DLD1 (cell line): Measurements from ENCODE around the gene WNT9B.
"Not testable (repeated sequence)": the region's sequence is repeated elsewhere in the genome, so short reads cannot be mapped to it uniquely, and the experiment has no call there.

ENCODE experiments used
- in situ Hi-C: cut with HindIII; loops from 2 replicates; pipeline ENCODE4 v1.10.0; 2017; ENCODE audit warnings: low sequenced_read_pairs

Gene WNT9B

DNA sequence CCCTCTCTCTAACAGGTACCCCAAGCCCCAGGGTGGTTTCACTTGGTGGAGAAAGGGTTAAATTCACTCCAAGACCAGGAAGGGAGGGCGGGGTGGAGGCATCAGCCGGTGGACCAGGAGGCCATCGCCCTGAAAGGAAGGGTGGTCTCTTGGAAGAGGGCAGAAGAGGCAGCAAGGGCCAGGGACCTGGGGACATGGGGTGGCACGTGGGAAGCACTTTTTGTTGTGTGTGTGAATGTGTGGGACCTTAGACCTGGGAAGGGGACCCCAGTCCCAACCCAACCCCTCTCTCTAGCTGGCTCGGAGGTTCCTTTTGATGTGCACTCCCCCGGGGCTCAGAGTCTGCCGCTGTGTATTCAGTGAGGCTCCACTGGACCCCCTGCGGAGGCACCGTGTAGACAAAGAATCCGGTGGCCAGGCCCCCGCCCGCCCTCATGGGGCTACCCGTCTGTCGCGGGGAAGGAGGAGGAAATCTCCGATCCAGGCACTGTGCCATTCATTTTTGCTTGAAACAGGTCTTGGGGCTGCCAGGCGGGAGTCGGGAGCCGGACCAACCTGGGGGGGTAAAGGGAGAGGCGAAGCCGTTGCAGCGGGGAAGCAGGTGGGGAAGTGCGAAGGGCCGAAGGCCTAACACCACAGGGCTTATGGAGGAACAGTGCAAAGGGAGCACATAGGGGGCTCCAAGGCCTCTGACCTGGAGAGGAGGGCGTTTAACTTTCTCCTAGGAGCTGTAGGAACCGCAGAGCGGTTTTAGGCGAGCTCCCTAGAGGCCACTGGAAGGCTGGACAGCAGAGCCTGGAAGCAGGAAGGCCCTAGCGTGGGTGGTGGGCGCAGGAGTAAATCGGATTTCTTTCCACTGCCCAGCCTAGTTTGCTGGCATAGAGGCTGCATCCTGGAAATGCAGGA lies 29.6 kb upstream of the WNT9B start:
- in situ Hi-C loops: no loop called here

DNA sequence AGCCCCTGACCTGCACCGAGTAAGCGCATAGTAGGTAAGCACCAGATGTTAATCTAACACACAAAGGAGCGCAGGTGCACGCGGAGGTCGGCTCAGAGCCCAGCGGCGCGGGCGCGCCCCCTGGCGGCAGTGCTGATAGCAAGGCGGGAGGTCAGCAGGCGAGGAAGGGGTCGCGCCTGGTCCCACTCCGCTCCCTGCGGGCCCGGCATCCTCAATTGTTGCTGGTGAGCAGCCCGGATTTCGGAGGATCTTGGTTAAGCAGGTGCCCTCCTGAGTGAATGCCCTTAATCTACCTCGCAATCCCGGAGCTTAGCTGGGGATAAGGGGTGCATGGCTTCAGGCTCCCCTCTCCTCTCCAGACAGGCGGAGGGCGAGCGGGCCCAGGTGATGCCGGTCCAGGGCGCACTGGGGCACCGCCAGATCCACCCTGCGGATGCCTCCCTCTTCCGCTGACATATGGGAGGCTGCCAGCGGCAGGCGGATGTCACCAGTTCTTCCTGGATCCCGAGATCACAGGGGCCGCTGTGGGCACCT lies 28.9 kb upstream of the WNT9B start:
- in situ Hi-C loops: no loop called here

DNA sequence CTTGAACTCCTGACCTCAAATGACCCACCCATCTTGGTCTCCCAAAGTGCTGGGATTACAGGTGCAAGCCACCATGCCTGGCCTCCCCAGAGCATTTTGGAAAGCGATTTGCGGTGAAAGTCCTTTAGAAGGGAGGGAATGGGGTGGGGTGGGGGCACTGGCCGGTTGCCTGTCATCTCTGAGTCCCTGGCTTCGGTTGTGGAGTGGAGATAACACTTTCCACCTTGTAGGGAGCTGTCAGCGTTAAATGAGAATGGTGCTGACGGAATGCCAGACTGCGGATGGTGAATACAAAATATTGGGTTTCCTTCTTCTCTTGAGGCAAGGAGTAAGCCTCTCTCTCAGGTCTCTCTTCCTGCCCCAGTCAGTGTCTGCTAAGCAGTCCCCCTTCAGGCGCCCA lies 27.7 kb upstream of the WNT9B start:
- in situ Hi-C loops: no loop called here

DNA sequence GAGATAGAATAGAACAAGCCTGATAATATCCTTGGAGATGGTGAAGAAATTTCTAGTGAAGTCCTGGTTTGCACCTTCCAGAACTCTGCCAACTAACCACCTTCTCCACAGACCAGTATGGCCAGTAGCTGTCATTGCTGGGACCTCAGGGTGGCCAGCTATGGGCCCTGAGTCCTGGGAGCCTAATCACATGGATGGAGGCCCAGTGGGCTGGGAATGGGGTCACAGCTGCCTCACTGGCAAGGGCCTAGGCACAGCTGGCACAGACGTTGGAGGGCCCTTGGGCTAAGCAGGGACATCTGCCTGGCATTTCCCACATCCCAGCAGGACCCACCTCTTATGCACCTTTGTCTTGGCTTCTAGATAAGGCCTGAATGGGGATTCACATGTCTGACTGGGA lies 25.3 kb upstream of the WNT9B start:
- in situ Hi-C loops: no loop called here

DNA sequence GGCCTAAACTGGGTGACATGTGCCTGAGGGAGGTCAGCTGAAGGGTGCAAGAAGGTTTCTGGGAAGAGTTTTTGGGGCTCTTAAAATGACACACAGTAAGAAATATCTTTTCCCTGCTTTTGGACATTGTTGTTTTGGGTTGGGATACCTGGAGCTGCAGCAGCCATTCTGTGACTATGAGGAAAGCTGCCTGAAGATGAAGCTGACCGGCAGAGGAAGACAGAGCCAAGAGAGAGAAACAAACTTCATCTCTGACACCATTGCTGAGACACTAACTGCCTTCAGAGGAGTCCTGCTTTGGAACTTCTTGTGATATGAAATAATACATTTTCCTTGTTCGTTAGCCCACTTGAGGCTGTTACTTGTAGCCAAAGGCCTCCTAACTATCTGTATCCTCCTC lies 24.1 kb upstream of the WNT9B start:
- in situ Hi-C loops: no loop called here

DNA sequence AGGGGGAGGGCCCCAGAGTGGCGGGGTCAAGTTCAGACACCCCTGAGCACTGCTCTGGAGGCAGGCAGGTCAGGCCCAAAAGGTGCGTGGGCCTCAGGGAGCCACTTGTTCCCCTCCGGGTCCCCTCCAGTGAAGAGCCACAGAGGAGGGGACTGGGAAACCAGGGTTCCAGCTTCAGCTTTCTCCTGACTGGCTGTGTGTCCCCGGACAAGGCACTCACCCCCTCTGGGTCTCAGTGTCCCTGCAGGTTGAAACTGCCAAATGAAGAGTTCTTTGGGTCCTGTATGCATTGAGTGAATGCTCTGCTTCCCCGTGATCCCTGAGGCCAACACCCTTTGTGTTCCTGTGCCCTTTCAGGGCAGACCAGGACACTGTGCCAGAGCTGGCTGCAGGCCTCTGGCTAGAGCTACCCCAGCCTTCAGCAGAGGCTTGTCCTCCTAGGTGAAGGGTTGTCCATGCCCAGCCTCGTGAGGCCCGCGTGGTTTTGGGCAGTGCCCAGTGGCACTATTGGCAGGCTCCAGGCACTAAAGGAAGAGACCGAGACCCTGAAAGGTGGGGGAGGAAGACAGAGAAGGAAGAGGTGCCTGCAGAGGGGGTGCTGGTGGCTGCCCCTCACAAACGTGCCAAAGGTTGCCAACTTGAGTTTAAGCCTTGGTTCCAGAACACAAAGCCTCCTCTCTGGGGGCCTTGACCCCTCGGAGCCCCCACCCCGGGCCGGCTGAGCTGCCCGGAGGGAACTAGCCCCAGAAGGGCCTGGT lies 19.6 kb upstream of the WNT9B start:
- in situ Hi-C loops: no loop called here

DNA sequence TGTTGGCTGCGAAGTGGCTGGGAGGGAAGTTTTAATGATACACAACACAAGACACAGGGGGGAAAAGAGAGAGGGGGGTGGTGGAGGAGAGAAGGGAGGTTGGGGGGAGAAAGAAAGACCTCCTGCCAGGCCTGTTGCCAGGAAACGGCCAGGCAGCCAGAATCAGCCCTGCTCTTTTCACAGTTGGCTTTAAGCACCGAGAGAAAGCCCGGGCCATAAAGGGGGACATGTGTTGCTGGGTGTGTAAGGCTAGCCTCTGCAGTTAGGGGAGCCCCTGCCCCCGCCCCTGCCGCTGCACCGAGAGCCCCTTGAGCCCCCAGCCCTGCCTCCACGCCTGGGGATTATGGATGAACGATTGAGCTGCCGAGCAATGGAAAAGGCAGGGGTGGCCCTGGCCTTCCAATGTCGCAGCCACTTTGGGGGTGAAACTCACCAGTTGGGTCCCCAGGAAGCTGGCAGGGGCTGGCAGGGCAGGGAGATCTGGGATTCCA lies 19.0 kb upstream of the WNT9B start:
- in situ Hi-C loops: no loop called here

DNA sequence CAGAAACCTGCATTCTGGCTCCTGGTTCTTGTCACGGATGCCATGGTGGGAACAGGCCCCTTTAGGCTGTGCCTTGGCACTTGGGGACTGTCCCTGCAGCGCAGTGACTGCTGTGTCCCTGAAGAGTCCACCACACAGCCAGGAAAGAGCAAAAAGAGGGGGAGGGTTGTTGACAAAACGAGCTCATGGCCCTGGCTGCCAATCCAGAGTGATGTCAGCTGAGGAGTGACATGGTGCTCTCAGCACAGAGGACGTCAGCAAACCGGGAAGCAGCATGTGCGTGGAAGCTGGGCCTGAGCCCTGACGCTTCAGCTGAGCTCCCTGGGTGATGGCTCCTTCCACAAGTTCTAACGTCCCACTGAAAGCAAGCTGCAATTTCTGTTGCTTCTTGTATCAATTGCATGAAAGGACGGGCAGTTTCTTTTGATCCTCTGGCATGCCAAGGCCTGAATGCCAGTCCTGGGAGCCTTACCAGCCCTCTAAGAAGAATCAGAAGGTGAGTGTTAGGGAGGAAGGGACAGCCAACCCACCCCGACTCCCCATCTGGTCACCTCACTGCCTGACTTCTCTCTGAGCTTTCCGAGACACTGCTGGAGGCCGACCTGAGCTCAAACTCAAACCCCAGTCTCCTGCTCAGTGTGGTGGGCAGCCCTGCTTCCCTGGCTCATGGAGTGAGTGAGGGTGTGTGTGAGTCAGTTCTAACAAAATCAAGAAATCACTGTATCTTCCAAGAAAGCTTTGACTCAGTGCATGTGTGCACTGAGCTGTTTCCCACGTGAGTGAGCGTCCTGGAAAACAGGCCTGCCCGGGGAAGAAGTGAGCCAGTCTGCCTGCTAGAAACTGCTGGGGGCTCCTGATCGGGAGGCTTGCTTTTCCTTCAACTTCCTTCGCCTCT lies 18.2 kb upstream of the WNT9B start:
- in situ Hi-C loops: no loop called here

DNA sequence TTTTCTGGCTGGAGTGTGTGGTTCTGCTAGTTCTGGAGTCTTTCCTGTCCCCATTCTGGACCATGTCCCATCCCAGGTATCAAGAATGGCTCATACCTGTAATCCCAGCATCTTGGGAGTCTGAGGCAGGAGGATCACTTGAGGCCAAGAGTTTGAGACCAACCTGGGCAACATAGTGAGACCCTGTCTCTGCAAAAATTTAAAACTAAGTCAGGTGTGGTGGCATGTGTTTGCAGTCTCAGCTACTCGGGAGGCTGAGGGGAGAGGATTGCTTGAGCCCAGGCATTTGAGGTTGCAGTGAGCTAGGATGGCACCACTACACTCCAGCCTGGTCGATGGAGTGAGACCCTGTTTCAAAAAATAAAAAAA lies 17.6 kb upstream of the WNT9B start:
- in situ Hi-C loops: no loop called here

DNA sequence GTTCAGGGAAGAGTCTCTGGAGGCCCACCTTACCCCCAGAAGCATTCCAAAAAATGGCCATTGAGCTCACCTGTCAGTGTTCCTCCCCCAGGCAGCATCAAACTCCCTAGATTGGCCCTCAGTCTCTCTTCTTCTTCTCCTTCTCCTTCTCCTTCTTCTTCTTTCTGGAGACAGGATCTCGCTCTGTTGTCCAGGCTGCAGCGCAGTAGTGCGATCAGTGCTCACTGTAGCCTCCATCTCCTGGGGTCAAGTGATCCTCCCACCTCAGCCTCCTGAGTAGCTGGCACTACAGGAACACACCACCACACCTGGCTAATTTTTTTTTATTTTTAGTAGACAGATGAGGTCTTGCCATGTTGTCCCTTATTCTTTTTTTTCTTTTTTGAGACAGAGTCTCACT lies 16.5 kb upstream of the WNT9B start:
- in situ Hi-C loops: no loop called here

- in situ Hi-C loops: no loop called here
Measured at GRCh38 chr17:46836500-46836899, 14.9 kb upstream of the WNT9B start.

DNA sequence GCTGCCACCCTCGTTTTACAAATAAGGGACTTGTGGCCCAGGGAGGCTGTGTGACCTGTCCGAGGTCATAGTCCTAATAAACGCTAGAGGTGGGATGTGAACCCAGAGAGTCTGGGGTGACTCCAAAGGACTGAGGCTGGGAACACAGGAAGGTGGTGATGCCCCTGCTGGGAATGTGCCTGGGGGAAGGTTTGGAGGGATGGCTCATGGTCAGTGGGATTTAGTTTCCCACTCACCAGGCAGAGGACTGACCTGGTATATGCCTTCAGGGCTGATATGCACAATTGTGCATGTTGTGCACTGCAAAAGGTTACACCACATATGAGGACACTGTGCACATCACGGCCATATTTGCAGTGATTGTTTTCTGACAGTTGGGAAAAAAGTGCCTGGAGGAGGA lies 13.9 kb upstream of the WNT9B start:
- in situ Hi-C loops: no loop called here

GRCh38 chr17:46839211-46839610 lies 12.2 kb upstream of the WNT9B start:
- in situ Hi-C loops: no loop called here

GRCh38 chr17:46840596-46840995 lies 10.8 kb upstream of the WNT9B start:
- in situ Hi-C loops: not testable (repeated sequence)

- in situ Hi-C loops: no loop called here
Measured at GRCh38 chr17:46841561-46842379, 9.6 kb upstream of the WNT9B start.

DNA sequence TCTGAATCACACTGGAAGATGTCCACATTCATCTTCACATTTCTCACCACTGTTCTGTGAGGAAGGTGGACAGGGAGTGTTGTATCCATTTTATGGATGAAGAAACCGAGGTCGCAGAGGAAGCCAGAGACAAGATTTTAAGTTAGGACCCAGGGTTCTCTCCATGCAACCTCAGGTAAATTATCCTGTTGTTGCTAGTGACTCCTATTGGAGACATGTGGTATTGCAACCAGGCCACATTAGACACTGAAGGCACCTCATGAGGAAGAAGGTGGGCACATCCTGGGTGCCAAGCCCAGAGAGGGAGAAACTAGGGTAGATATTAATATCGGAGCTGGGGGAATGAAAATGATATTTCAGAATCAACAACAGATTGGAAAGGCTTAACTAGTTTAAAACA lies 8.5 kb upstream of the WNT9B start:
- in situ Hi-C loops: no loop called here

DNA sequence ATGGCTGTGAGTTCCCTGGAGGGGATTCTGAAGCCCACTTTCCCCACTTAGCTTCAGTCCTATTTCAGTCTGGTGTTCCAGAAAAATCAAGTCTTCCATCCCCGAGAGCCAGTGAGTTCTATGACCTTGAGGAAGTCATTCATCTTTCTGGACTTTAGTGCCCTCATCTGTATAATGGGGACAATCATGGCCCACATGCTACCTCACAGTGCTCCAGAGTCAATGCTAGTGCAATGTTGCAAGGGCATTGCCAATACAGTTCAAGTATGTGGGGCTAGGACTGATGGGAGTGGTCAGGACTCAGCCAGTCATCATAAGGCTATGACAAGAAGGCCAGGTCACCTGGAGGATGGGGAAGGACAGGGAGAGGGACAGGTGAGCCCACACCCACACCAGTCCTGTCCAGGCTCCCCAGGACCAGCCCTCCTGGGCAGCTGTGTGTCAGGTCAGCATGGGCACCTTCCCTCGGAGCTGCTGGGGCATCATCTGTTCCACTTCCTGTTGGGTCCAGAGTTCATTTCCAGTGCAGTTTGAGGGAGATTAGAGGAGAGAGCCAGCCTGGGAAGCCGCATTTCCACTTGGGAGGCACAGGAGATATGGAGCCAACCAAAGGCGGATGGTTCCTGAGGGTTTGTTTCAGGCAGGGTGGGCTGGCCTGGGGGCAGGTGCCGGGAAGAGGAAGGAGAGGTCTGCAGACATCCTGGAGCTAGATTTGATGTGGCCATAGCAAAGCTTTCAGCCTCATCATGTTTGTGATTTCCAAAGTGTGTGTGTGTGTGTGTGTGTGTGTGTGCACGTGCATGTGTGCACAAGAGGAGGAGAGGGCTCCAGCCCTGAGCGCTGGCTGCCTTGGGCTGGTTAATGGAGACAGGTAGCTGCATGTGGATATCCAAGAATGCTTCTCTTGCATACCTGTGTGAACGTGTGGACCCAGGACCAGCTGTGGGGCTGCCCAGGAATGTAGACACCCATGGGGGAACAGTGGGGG lies 3.9 kb upstream of the WNT9B start:
- in situ Hi-C loops: no loop called here

DNA sequence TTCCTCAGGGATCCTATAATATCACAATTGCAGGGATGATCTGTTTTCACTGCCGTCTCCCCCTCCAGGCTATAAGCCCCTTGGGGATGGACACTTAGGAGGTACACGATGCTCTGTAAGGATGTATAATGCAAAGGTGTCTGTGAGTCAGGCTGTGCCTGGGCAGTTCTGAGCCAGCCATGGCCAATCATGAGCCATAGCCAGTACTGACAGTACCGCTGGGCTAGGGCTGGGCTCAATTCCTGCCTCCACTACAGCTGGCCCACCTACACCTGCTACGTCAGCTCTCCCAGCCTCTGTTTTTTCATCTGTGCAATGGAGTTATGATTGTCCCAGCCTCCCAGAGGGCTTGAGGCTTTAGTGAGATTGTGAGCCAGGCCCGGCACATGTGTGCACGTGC lies 2.8 kb upstream of the WNT9B start:
- in situ Hi-C loops: no loop called here

DNA sequence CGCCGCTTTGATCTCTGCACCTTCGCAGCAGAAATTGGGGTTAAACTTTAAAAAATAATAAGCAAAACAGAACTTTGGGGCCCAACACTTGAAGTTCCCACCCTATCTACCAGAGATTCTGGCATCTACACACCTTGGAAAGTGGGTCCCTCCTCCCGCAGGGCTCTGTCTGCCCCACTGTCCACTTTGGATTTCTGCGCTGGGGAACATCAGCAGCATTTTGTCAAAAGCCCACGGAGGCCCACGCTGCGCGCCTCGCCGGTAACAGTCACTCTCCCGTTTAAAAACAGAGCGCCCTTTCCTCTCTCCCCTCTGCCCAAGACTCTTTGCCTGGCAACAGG lies 725 bp upstream of the WNT9B start:
- in situ Hi-C loops: no loop called here
